ENCODE measurements around the gene RBMS3.
"Not testable (repeated sequence)": the region's sequence is repeated elsewhere in the genome, so short reads cannot be mapped to it uniquely, and the experiment has no call there.

RBMS3 gene

GRCh38 chr3:30044515-30044914, 763.6 kb downstream of the RBMS3 start:
- no peak for TF ChIP-seq CTCF (IDR thresholded peaks at IDR 0.05; ENCODE audit: control extremely low read depth, extremely low read depth, low read depth, missing control alignments)
- POLR2A ChIA-PET, result no interaction called here
- no peak for DNase-seq (ENCODE audit: extremely low spot score)
- CTCF ChIA-PET, result interaction anchor here (5.4 to 5.9 kb wide), 2 partner anchors 153 to 648 kb away, joined by 40 to 45 read pairs; no protein-coding TSS in a partner anchor

DNA sequence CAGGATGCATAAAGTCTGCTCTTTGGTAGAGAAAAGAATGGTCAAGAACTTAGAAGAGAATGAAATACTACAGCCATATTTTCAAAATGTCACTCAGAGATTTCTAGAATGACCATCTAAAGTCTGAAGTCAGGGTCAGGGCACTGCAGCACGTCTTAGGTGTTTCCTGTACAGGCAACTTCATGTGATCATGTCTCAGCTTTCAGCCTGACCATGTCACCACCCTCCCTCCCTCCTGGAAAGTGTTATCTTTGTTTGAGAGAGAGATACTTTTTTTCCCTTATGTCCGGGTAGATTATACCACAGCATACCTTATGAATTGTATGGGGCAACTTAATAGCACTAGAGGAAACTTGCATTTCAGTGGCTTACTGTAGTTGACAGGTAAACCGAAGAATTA, 767.6 kb downstream of the RBMS3 start:
- CTCF ChIA-PET, result interaction anchor here (1.0 to 1.4 kb wide), 4 partner anchors 21 to 645 kb away, joined by 3 to 5 read pairs (median 4); no protein-coding TSS in a partner anchor
- TF ChIP-seq CTCF (IDR thresholded peaks at IDR 0.05; ENCODE audit: control extremely low read depth, extremely low read depth, low read depth, missing control alignments), result no peak
- POLR2A ChIA-PET, result no interaction called here
- no peak for DNase-seq (ENCODE audit: extremely low spot score)

DNA sequence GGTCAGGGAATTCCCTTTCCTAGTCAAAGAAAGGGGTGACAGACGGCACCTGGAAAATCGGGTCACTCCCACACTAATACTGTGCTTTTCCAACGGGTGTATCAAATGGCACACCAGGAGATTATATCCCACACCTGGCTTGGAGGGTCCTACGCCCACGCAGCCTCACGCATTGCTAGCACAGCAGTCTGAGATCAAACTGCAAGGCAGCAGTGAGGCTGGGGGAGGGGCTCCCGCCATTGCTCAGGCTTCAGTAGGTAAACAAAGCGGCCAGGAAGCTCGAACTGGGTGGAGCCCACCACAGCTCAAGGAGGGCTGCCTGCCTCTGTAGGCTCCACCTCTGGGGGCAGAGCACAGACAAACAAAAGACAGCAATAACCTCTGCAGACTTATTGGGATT, 769.2 kb downstream of the RBMS3 start:
- DNase-seq (ENCODE audit: extremely low spot score); POLR2A ChIA-PET: not testable (repeated sequence)
- CTCF ChIA-PET, result interaction anchor here (1.6 kb wide), 1 partner anchor 8 kb away, joined by 7 read pairs; no protein-coding TSS in a partner anchor

DNA sequence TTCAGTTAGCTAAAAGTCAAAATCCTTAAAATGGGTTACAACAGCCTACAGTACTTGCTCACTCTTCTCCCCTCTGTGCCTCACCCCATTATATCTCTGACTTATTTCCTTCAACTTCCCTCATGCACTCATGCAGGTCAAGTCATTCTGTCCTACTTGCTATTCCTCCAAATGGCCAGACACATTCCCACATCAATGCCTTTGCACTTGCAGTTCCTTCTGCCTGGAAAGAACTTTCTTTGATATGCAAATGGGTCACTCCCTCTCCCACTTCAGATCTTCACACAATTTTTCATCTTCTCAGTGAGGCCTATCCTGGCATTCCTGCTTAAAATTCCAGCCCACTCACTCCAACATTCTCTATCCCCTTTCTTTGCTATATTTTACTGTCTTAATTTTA, 778.4 kb downstream of the RBMS3 start:
- no peak for TF ChIP-seq CTCF (IDR thresholded peaks at IDR 0.05; ENCODE audit: control extremely low read depth, extremely low read depth, low read depth, missing control alignments)
- ChIA-PET POLR2A (no interaction called here), CTCF (interaction anchor here (1.0 kb wide), 1 partner anchor 676 kb away, joined by 3 read pairs; no protein-coding TSS in a partner anchor)
- DNase-seq (ENCODE audit: extremely low spot score), result no peak

Measured in GM10248 (cell line).